GM12878 (cell line): Measurements from ENCODE around the gene CDH9. TPM values are rescaled to one million over a fixed set of nuclear protein-coding genes. Genes with fewer than 3 reads are reported as not detected.

ENCODE experiments used
- ATAC-seq: fragments of 200-7000 bp; cut with Tn5 transposase; 3 replicates; pipeline ENCODE4 v1.9.1; 2020; ENCODE audit warnings: mild to moderate bottlenecking, moderate library complexity
- BruUV-seq: library from RNA; stranded (reverse); fragments of 400-500 nt; replicated peaks from 2 replicates; lab custom pipeline; 2021; lab: Mats Ljungman, UMichigan
- CTCF ChIA-PET: fragments of 300-600 bp; sonication (Branson Sonifier 250); formaldehyde crosslinking; extraction: SDS; loops from one replicate; lab custom pipeline; 2021; ENCODE audit warnings: inconsistent platforms; lab: Yijun Ruan, JAX
- POLR2A ChIA-PET: fragments of 350-600 bp; formaldehyde crosslinking; extraction: SDS; loops from one replicate; lab custom pipeline; 2021; ENCODE audit warnings: inconsistent platforms; lab: Charles Lee
- RAD21 ChIA-PET: fragments of 300-600 bp; sonication (Branson Sonifier 250); formaldehyde crosslinking; loops from one replicate; lab custom pipeline; 2023; ENCODE audit warnings: antibody characterized with exemption; ENCODE audit not compliant: unreplicated experiment; lab: Charles Lee
- SMC1A ChIA-PET: fragments of 300-600 bp; sonication (Branson Sonifier 250); formaldehyde crosslinking; loops from one replicate; lab custom pipeline; 2023; ENCODE audit not compliant: unreplicated experiment, uncharacterized antibody; lab: Charles Lee
- DNase-seq: peaks from one replicate; pipeline ENCODE4 v3.0.0-alpha.2; 2011; ENCODE audit warnings: low read depth, low spot score
- FAIRE-seq: peaks from 3 replicates; lab custom pipeline; 2011; peaks lifted over from hg19 to GRCh38; lab: Jason Lieb, UNC
- H2AFZ ChIP-seq: 2 replicates; pipeline ENCODE4 v1.6.0; 2011; ENCODE audit warnings: low read depth, low read length, control low read depth; ENCODE audit not compliant: control insufficient read depth
- H3K27ac ChIP-seq: 2 replicates; pipeline ENCODE4 v1.5.1; 2011; ENCODE audit warnings: control low read depth; ENCODE audit not compliant: control insufficient read depth, insufficient read depth
- H3K27me3 ChIP-seq, 2 experiments: replicated peaks in 1 of 2; 2 replicates each; pipeline versions ENCODE4 v1.6.0 to v1.6.1; 2011; ENCODE audit warnings: low read length in 1 of 2; ENCODE audit not compliant: control insufficient read depth in 2 of 2, insufficient read depth in 2 of 2
- H3K36me3 ChIP-seq, 2 experiments: 2 replicates each; pipeline ENCODE4 v1.5.1; 2011; ENCODE audit warnings: low read length in 1 of 2; ENCODE audit not compliant: control insufficient read depth in 2 of 2, insufficient read depth in 2 of 2
- H3K4me1 ChIP-seq: 2 replicates; pipeline ENCODE4 v1.6.1; 2011; ENCODE audit warnings: mild to moderate bottlenecking, low read length, moderate library complexity, mixed read lengths; ENCODE audit not compliant: control insufficient read depth, insufficient read depth
- H3K4me2 ChIP-seq: 2 replicates; pipeline ENCODE4 v1.6.0; 2011; ENCODE audit warnings: control low read depth; ENCODE audit not compliant: control insufficient read depth, insufficient read depth
- H3K4me3 ChIP-seq: fragments of 200-600 bp; sonication (generic); 2 replicates; pipeline ENCODE4 v1.5.1; 2016
- H3K79me2 ChIP-seq: 2 replicates; pipeline ENCODE4 v1.6.0; 2011; ENCODE audit warnings: low read length; ENCODE audit not compliant: control insufficient read depth, insufficient read depth
- H3K9ac ChIP-seq: 2 replicates; pipeline ENCODE4 v1.8.0; 2011; ENCODE audit warnings: low read length, control low read depth, mixed read lengths; ENCODE audit not compliant: control insufficient read depth, insufficient read depth
- H3K9me3 ChIP-seq: replicated peaks from 3 replicates; pipeline ENCODE4 v1.5.1; 2011; ENCODE audit warnings: mild to moderate bottlenecking, low read length; ENCODE audit not compliant: control insufficient read depth, insufficient read depth
- H4K20me1 ChIP-seq: 2 replicates; pipeline ENCODE4 v1.6.0; 2011; ENCODE audit not compliant: control insufficient read depth, insufficient read depth
- ATF7 ChIP-seq: fragments of 450-650 bp; IDR thresholded peaks from 2 replicates; pipeline ENCODE4 v1.6.1; 2016; ENCODE audit warnings: low read depth, mild to moderate bottlenecking
- ETV6 ChIP-seq, 2 experiments: fragments of 450-650 bp in 1 of 2; IDR thresholded peaks in 1 of 2; conservative IDR thresholded peaks in 1 of 2; 2 replicates each; pipeline ENCODE4 v1.6.1; 2014; ENCODE audit warnings: antibody characterized with exemption in 1 of 2, borderline replicate concordance in 1 of 2, low read depth in 1 of 2, mild to moderate bottlenecking in 1 of 2, moderate library complexity in 1 of 2
- JUND ChIP-seq: IDR thresholded peaks from 2 replicates; pipeline ENCODE4 v1.6.1; 2012; ENCODE audit warnings: low read depth, mild to moderate bottlenecking, low read length, improper control_type of control experiment, moderate library complexity
- KDM1A ChIP-seq: fragments of 200-600 bp; sonication (generic); IDR thresholded peaks from 2 replicates; pipeline ENCODE4 v1.6.1; 2016; ENCODE audit warnings: borderline replicate concordance
- MTA3 ChIP-seq: IDR thresholded peaks from 2 replicates; pipeline ENCODE4 v1.6.1; 2012; ENCODE audit warnings: low read length, inconsistent platforms, borderline replicate concordance
- NFIC ChIP-seq: IDR thresholded peaks from 2 replicates; pipeline ENCODE4 v1.6.1; 2012; ENCODE audit warnings: low read depth, mild to moderate bottlenecking, inconsistent platforms, low read length, moderate library complexity
- PAX8 ChIP-seq: fragments of 450-650 bp; IDR thresholded peaks from 2 replicates; pipeline ENCODE4 v1.6.1; 2017; ENCODE audit warnings: mild to moderate bottlenecking, moderate library complexity
- POLR2AphosphoS2 ChIP-seq: IDR thresholded peaks from 2 replicates; pipeline ENCODE4 v1.6.1; 2011; ENCODE audit warnings: low read depth, mild to moderate bottlenecking, low read length, improper control_type of control experiment, moderate library complexity
- SREBF2 ChIP-seq: IDR thresholded peaks from 2 replicates; pipeline ENCODE4 v1.6.1; 2012; ENCODE audit warnings: mild to moderate bottlenecking, low read length
- SRF ChIP-seq, 2 experiments: IDR thresholded peaks; 2 replicates each; pipeline ENCODE4 v1.6.1; 2011; ENCODE audit warnings: low read depth in 2 of 2, low read length in 2 of 2, mild to moderate bottlenecking in 1 of 2, moderate library complexity in 1 of 2
- ZNF217 ChIP-seq: fragments of 450-650 bp; IDR thresholded peaks from 2 replicates; pipeline ENCODE4 v1.6.1; 2017; ENCODE audit warnings: antibody characterized with exemption, mild to moderate bottlenecking
- WGBS: methylation state at CpG from one replicate; pipeline ENCODE4 v1.1.6; 2016; ENCODE audit warnings: low lambda C conversion rate; ENCODE audit not compliant: insufficient replicate concordance, insufficient coverage; ENCODE audit errors: missing lambda C conversion rate; 5-methylcytosine and 5-hydroxymethylcytosine counted together
- in situ Hi-C: fragments of 300-500 bp; cut with MboI; formaldehyde crosslinking; loops from 9 replicates; pipeline ENCODE4 v1.14.3; 2018; ENCODE audit warnings: mixed read lengths
- intact Hi-C: fragments of 100-400 bp; cut with micrococcal nuclease; formaldehyde crosslinking; loops from one replicate; pipeline ENCODE4 v1.14.2; 2022; ENCODE audit not compliant: unreplicated experiment
- polyA plus RNA-seq, 11 experiments: library from polyadenylated mRNA; depleted of rRNA in 4 of 11; unstranded in 6 of 11; stranded (reverse) in 5 of 11; fragments of >200 nt; fragmentation: Nextera tagmentation in 4 of 11; fragmentation: Illumina TruSeq in 1 of 11; extraction: Ambion mirVana in 4 of 11; extraction: Trizol in 1 of 11; gene quantifications; 1 replicate in 1 of 11; 2 replicates in 10 of 11; pipeline versions ENCODE4 v1.2.1 to v1.2.3, GENCODE V29; 2011 to 2016; ENCODE audit warnings: inconsistent platforms in 2 of 11, missing spikeins in 2 of 11, low read depth in 1 of 11
- total RNA-seq, 4 experiments: library from RNA; depleted of rRNA in 3 of 4; stranded (reverse); fragments of >200 nt in 3 of 4; fragmentation: Illumina TruSeq in 1 of 4; extraction: Trizol in 1 of 4; gene quantifications; 2 replicates each; pipeline versions ENCODE4 v1.2.1 to v1.2.3, GENCODE V29; 2013 to 2021
- TF ChIP-seq, protein P1 (sequence below): fragments of 150-350 bp; IDR thresholded peaks from 2 replicates; pipeline ENCODE4 v1.6.1; 2014; ENCODE audit warnings: mild to moderate bottlenecking, low read depth, low read length
- TF ChIP-seq, protein P2 (sequence below): fragments of 450-650 bp; IDR thresholded peaks from 2 replicates; pipeline ENCODE4 v1.6.1; 2017; ENCODE audit warnings: borderline replicate concordance
- TF ChIP-seq, protein P3 (sequence below): IDR thresholded peaks from 2 replicates; pipeline ENCODE4 v1.6.1; 2011; ENCODE audit warnings: low read depth, mild to moderate bottlenecking, low read length, moderate library complexity, borderline replicate concordance; ENCODE audit errors: extremely low read depth

Gene CDH9
- total and polyA plus RNA-seq, 10 of the 15 experiments (the other 5 are each of a cell fraction or from before 2014, with no cell fraction given), result not detected

GRCh38 chr5:26893078-26893477, 145.3 kb downstream of the CDH9 start:
- Histone ChIP-seq H3K27ac (no peak overlapping the region), H3K4me3 (no peak overlapping the region), H3K9me3 (no peaks in the 10 kb centered on the region), H3K79me2 (no peaks in the 10 kb centered on the region), H3K27me3 (no peaks in the 10 kb centered on the region), H3K4me2 (no peak overlapping the region), H2AFZ (no peak overlapping the region), H3K4me1 (no peaks in the 10 kb centered on the region), H3K9ac (no peak overlapping the region), H3K36me3 (no peaks in the 10 kb centered on the region), H4K20me1 (no peaks in the 10 kb centered on the region)
- RAD21 ChIA-PET, result no interaction called here
- TF ChIP-seq, protein P1, sequence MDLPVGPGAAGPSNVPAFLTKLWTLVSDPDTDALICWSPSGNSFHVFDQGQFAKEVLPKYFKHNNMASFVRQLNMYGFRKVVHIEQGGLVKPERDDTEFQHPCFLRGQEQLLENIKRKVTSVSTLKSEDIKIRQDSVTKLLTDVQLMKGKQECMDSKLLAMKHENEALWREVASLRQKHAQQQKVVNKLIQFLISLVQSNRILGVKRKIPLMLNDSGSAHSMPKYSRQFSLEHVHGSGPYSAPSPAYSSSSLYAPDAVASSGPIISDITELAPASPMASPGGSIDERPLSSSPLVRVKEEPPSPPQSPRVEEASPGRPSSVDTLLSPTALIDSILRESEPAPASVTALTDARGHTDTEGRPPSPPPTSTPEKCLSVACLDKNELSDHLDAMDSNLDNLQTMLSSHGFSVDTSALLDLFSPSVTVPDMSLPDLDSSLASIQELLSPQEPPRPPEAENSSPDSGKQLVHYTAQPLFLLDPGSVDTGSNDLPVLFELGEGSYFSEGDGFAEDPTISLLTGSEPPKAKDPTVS, result no peak
- CTCF ChIA-PET, result no interaction called here
- no peak for DNase-seq
- intact Hi-C loops, result no loop called here
- no peak for ATAC-seq
- SMC1A ChIA-PET, result no interaction called here
- BruUV-seq, result no TSS peak
- in situ Hi-C loops, result no loop called here
- POLR2A ChIA-PET, result interaction anchor here (0.8 kb wide), 1 partner anchor 15 kb away, joined by 3 read pairs; no protein-coding TSS in a partner anchor
- FAIRE-seq, result no peak

DNA sequence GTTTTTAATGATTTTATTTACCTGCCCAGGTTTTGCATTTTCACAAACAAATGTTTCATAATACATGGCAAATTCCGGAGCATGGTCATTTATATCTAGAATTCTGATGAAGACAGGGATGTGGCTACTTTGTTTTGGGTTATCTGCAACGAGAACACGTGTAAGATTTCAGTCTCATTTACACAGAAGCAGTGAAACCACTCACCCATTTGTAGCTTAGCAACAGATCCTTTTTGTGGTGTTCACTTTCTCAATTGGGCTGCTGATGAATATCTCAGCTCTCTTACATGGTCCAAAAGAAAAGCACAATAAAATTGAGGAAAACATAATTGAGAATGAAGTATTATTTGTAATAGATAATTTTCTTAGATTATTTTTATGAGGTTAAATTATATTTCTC, 148.6 kb downstream of the CDH9 start:
- ATAC-seq (peak; percentile 42; the same call in 2 of the 3 replicates), DNase-seq (no peak), FAIRE-seq (no peak)
- in situ Hi-C loops, result no loop called here
- no peaks in the 10 kb centered on the region for H3K79me2 ChIP-seq
- intact Hi-C loops, result no loop called here
- RAD21 ChIA-PET, result no interaction called here
- H3K27ac ChIP-seq, result no peak overlapping the region
- SMC1A ChIA-PET, result no interaction called here
- CTCF ChIA-PET, result no interaction called here
- H3K4me1 ChIP-seq, result no peaks in the 10 kb centered on the region
- H4K20me1 ChIP-seq, result no peaks in the 10 kb centered on the region
- BruUV-seq, result no TSS peak
- H3K9me3 ChIP-seq, result no peaks in the 10 kb centered on the region
- H2AFZ ChIP-seq, result no peak overlapping the region
- H3K4me2 ChIP-seq, result no peak overlapping the region
- H3K4me3 ChIP-seq, result no peak overlapping the region
- TF ChIP-seq, protein P2, sequence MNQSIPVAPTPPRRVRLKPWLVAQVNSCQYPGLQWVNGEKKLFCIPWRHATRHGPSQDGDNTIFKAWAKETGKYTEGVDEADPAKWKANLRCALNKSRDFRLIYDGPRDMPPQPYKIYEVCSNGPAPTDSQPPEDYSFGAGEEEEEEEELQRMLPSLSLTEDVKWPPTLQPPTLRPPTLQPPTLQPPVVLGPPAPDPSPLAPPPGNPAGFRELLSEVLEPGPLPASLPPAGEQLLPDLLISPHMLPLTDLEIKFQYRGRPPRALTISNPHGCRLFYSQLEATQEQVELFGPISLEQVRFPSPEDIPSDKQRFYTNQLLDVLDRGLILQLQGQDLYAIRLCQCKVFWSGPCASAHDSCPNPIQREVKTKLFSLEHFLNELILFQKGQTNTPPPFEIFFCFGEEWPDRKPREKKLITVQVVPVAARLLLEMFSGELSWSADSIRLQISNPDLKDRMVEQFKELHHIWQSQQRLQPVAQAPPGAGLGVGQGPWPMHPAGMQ, result no peak
- TF ChIP-seq ATF7, result no peak
- no peak for TF ChIP-seq MTA3
- TF ChIP-seq PAX8, result no peak
- TF ChIP-seq POLR2AphosphoS2, result no peak
- TF ChIP-seq KDM1A, result no peak
- no peak for TF ChIP-seq SRF (IDR thresholded peaks at IDR 0.05; ENCODE audit: low read depth in 2 of 2, low read length in 2 of 2)
- TF ChIP-seq ETV6 (conservative IDR thresholded peaks at IDR 0.05 in 1 of 2, IDR thresholded peaks at IDR 0.05 in 1 of 2; ENCODE audit: borderline replicate concordance in 1 of 2, low read depth in 1 of 2), result no peak
- TF ChIP-seq, protein P3, sequence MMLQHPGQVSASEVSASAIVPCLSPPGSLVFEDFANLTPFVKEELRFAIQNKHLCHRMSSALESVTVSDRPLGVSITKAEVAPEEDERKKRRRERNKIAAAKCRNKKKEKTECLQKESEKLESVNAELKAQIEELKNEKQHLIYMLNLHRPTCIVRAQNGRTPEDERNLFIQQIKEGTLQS, result no peak
- TF ChIP-seq ZNF217, result no peak
- no peak for TF ChIP-seq JUND
- no peak for TF ChIP-seq SREBF2
- no peak for TF ChIP-seq NFIC
- H3K36me3 ChIP-seq, result no peaks in the 10 kb centered on the region
- WGBS, result 0% methylated on average over 3 of the region's 3 CpGs
- H3K27me3 ChIP-seq, result no peaks in the 10 kb centered on the region
- POLR2A ChIA-PET, result no interaction called here
- no peak overlapping the region for H3K9ac ChIP-seq
